Measurements from ENCODE around the gene GRID1.

Gene GRID1

GRCh38 chr10:86209726-86210125 is 156.9 kb downstream of the GRID1 start:
- Histone ChIP-seq H3K27ac (no peak overlapping the region), H3K4me3 (no peak overlapping the region)

GRCh38 chr10:86207226-86207625 is 159.4 kb downstream of the GRID1 start:
- Histone ChIP-seq H3K27ac (no peak overlapping the region), H3K4me3 (no peak overlapping the region)

- H3K4me3 ChIP-seq: no peak overlapping the region
- no peak overlapping the region for H3K27ac ChIP-seq
These were observed 160.4 kb downstream of the GRID1 start for GRCh38 chr10:86206240-86206579.

- Histone ChIP-seq H3K4me3 (no peak overlapping the region), H3K27ac (no peak overlapping the region)
These were observed 161.0 kb downstream of the GRID1 start for GRCh38 chr10:86205306-86206239.

- Histone ChIP-seq H3K27ac (no peak overlapping the region), H3K4me3 (no peak overlapping the region)
These were observed 161.9 kb downstream of the GRID1 start for GRCh38 chr10:86204421-86205305.

- Histone ChIP-seq H3K27ac (no peak overlapping the region), H3K4me3 (no peak overlapping the region)
These were observed 163.3 kb downstream of the GRID1 start for GRCh38 chr10:86203162-86203905.

GRCh38 chr10:86202226-86202735 is 164.3 kb downstream of the GRID1 start:
- Histone ChIP-seq H3K27ac (no peak overlapping the region), H3K4me3 (no peak overlapping the region)

- H3K27ac ChIP-seq: no peak overlapping the region
- H3K4me3 ChIP-seq: no peak overlapping the region
These were observed 165.7 kb downstream of the GRID1 start for GRCh38 chr10:86200867-86201266.

- Histone ChIP-seq H3K4me3 (no peak overlapping the region), H3K27ac (no peak overlapping the region)
These were observed 166.3 kb downstream of the GRID1 start for GRCh38 chr10:86200269-86200668.

- no peak overlapping the region for H3K27ac ChIP-seq
- no peak overlapping the region for H3K4me3 ChIP-seq
These were observed 167.6 kb downstream of the GRID1 start for GRCh38 chr10:86199041-86199440.

GRCh38 chr10:86198271-86198670 is 168.3 kb downstream of the GRID1 start:
- no peak overlapping the region for H3K27ac ChIP-seq

GRCh38 chr10:86197166-86197790 is 169.3 kb downstream of the GRID1 start:
- H3K4me3 ChIP-seq: no peak overlapping the region
- no peak overlapping the region for H3K27ac ChIP-seq

More at GRCh38 chr10:86198271-86198670, 168.3 kb downstream of the GRID1 start:
- H3K4me3 ChIP-seq: no peak overlapping the region

- no peak overlapping the region for H3K27ac ChIP-seq
- H3K4me3 ChIP-seq: no peak overlapping the region
These were observed 171.0 kb downstream of the GRID1 start for GRCh38 chr10:86195521-86196157.

- Histone ChIP-seq H3K27ac (no peak overlapping the region), H3K4me3 (no peak overlapping the region)
These were observed 171.9 kb downstream of the GRID1 start for GRCh38 chr10:86194684-86195083.

GRCh38 chr10:86193841-86194240 is 172.8 kb downstream of the GRID1 start:
- H3K27ac ChIP-seq: no peak overlapping the region
- H3K4me3 ChIP-seq: no peak overlapping the region

- Histone ChIP-seq H3K4me3 (no peak overlapping the region), H3K27ac (no peak overlapping the region)
These were observed 173.9 kb downstream of the GRID1 start for GRCh38 chr10:86192691-86193090.

GRCh38 chr10:86192147-86192546 is 174.4 kb downstream of the GRID1 start:
- no peak overlapping the region for H3K27ac ChIP-seq

GRCh38 chr10:86191686-86192085 is 174.9 kb downstream of the GRID1 start:
- H3K4me3 ChIP-seq: no peak overlapping the region
- H3K27ac ChIP-seq: no peak overlapping the region

More at GRCh38 chr10:86192147-86192546, 174.4 kb downstream of the GRID1 start:
- no peak overlapping the region for H3K4me3 ChIP-seq

- Histone ChIP-seq H3K4me3 (no peak overlapping the region), H3K27ac (no peak overlapping the region)
These were observed 175.4 kb downstream of the GRID1 start for GRCh38 chr10:86191166-86191565.
